Neutrophil (primary cell): ENCODE data around the gene UBE2J1.

ENCODE experiments used
- H3K27ac ChIP-seq: fragments of 200-600 bp; sonication (generic); 2 replicates; pipeline ENCODE4 v1.5.1; 2016; ENCODE audit warnings: mild to moderate bottlenecking, moderate library complexity
- H3K27me3 ChIP-seq: fragments of 200-600 bp; sonication (generic); 2 replicates; pipeline ENCODE4 v1.6.0; 2016; ENCODE audit warnings: mild to moderate bottlenecking
- H3K36me3 ChIP-seq: fragments of 200-600 bp; sonication (generic); 2 replicates; pipeline ENCODE4 v1.5.1; 2017
- H3K4me1 ChIP-seq, 2 experiments: fragments of 200-600 bp in 1 of 2; sonication (generic) in 1 of 2; 1 replicate in 1 of 2; 2 replicates in 1 of 2; pipeline versions ENCODE4 v1.5.1 to v1.6.1; 2013 to 2016; ENCODE audit warnings: low read depth in 1 of 2, low read length in 1 of 2, mild to moderate bottlenecking in 1 of 2, moderate library complexity in 1 of 2; ENCODE audit not compliant: control insufficient read depth in 1 of 2, insufficient read depth in 1 of 2
- H3K4me3 ChIP-seq, 2 experiments: fragments of 200-600 bp in 1 of 2; sonication (generic) in 1 of 2; 1 replicate in 1 of 2; 2 replicates in 1 of 2; pipeline ENCODE4 v1.5.1; 2013 to 2016; ENCODE audit warnings: low read depth in 1 of 2, low read length in 1 of 2, mild to moderate bottlenecking in 1 of 2, moderate library complexity in 1 of 2
- H3K9me3 ChIP-seq: fragments of 200-600 bp; sonication (generic); 2 replicates; pipeline ENCODE4 v1.5.1; 2016
- TF ChIP-seq, protein P1 (sequence below): fragments of 200-600 bp; sonication (generic); IDR thresholded peaks from 2 replicates; pipeline ENCODE4 v1.5.1; 2016; ENCODE audit warnings: antibody characterized with exemption

Gene UBE2J1

DNA sequence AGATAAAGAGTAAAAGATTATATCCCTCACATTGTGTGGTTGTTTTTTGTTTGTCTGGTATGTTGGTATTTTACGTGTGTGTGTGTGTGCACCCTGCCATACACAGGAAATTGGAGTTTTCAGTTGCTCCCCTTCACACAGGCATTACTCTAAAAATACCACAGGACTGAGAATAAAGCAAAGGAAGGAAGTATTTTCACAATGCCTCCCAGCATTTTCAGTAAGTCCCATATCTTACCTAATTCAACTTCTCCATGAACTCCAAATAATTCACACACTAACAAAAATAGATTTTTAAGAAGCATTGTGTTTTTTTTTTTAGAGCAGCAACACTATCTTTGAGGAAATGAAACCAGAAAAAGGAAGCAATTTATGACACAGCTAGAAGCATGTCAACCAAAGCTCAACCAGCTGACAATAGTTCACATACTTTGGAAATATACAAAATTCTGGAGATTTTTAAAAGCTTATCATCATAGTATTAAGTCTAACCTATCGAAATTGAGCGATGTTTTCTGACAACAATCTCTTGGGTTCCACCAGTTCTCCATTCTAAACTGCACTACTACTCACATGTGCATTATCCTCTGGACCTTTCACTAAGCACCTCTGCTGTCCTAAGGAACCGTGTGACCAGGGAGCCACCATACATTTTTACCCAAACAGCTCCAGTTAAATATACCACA is 2.1 kb downstream of the UBE2J1 start:
- peaks cover 51 to 57% of the 10 kb centered on the region in 2 experiments for H3K4me1 ChIP-seq
- no peaks in the 10 kb centered on the region for H3K9me3 ChIP-seq
- peak overlapping the region; percentile 95 for H3K27ac ChIP-seq
- TF ChIP-seq, protein P1, sequence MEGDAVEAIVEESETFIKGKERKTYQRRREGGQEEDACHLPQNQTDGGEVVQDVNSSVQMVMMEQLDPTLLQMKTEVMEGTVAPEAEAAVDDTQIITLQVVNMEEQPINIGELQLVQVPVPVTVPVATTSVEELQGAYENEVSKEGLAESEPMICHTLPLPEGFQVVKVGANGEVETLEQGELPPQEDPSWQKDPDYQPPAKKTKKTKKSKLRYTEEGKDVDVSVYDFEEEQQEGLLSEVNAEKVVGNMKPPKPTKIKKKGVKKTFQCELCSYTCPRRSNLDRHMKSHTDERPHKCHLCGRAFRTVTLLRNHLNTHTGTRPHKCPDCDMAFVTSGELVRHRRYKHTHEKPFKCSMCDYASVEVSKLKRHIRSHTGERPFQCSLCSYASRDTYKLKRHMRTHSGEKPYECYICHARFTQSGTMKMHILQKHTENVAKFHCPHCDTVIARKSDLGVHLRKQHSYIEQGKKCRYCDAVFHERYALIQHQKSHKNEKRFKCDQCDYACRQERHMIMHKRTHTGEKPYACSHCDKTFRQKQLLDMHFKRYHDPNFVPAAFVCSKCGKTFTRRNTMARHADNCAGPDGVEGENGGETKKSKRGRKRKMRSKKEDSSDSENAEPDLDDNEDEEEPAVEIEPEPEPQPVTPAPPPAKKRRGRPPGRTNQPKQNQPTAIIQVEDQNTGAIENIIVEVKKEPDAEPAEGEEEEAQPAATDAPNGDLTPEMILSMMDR = no peak
- peak overlapping the region; percentile 93 to 95 for H3K4me3 ChIP-seq
- H3K27me3 ChIP-seq = no peaks in the 10 kb centered on the region
- H3K36me3 ChIP-seq = no peaks in the 10 kb centered on the region

DNA sequence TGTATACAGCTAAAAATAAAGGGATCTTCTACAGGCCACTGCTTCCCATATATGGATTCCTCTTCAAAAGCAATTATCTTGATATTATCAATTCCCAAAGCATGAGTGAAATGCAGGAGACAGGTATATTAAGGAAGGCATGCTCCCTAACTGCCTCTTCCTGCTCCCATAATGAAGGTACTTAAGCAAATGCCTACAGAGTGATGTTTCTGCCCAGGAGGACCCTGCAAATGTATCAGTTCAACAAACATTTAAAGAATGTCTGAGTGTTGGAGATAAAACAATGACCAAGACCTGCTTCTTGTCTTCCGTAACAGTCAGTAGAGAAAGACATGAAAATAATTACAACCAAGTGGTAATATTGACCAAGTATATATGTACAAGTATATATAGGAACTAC is 4.2 kb downstream of the UBE2J1 start:
- Histone ChIP-seq H3K4me1 (peaks cover 54% of the 10 kb centered on the region in 2 experiments), H3K27me3 (no peaks in the 10 kb centered on the region), H3K4me3 (no peak overlapping the region), H3K36me3 (no peaks in the 10 kb centered on the region), H3K9me3 (no peaks in the 10 kb centered on the region), H3K27ac (peak overlapping the region; percentile 95)
- TF ChIP-seq, protein P1 = no peak

DNA sequence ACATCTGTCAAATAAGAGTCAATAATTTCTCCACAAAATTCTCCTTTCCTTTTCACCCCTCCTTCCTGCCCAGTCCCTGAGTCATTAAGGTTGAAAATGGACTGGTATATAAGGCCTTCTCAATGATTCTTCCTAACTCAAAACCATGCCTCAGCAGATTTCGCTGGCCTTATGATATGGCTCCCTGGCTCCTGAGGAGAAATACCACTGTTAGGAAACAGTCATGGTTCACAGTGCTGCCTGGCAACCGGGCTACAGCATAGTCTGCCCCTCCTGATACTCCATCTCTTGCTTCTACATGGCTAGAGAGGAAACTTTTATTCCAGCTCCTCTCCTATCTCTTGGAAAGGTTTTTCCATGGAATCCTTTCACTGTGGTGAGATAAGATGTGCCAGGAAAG is 4.7 kb downstream of the UBE2J1 start:
- H3K4me3 ChIP-seq = no peak overlapping the region
- TF ChIP-seq, protein P1 = no peak
- H3K27me3 ChIP-seq = no peaks in the 10 kb centered on the region
- H3K4me1 ChIP-seq = peaks cover 50 to 51% of the 10 kb centered on the region in 2 experiments
- no peaks in the 10 kb centered on the region for H3K9me3 ChIP-seq
- no peaks in the 10 kb centered on the region for H3K36me3 ChIP-seq
- peak overlapping the region; percentile 95 for H3K27ac ChIP-seq

GRCh38 chr6:89346433-89346832 is 6.1 kb downstream of the UBE2J1 start:
- TF ChIP-seq, protein P1 = no peak
- no peaks in the 10 kb centered on the region for H3K9me3 ChIP-seq
- H3K27ac ChIP-seq = no peak overlapping the region
- peaks cover 11% of the 10 kb centered on the region for H3K36me3 ChIP-seq
- no peaks in the 10 kb centered on the region for H3K27me3 ChIP-seq
- peaks cover 46 to 47% of the 10 kb centered on the region in 2 experiments for H3K4me1 ChIP-seq
- H3K4me3 ChIP-seq = no peak overlapping the region

DNA sequence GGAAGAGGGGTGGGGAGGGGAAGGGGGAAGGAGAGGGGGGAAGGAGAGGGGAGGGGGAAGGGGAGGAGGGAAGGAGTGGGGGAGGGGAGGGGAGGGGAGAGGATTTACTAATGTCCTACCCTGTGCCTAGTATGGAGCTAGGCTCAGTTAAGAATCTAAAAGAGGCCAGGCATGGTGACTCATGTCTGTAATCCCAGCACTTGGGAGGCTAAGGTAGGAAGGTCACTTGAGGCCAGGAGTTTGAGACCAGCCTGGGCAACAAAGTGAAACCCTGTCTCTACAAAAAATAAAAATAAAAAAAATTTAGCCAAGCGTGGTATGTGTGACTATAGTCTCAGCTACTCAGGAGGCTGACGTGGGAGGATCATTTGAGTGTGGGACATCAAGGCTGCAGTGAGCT is 13.0 kb downstream of the UBE2J1 start:
- Histone ChIP-seq H3K9me3 (no peaks in the 10 kb centered on the region), H3K36me3 (peaks cover 62% of the 10 kb centered on the region), H3K27me3 (no peaks in the 10 kb centered on the region), H3K27ac (no peak overlapping the region), H3K4me3 (no peak overlapping the region), H3K4me1 (peaks cover 0 to 4% of the 10 kb centered on the region in 2 experiments)
- TF ChIP-seq, protein P1 = no peak
